Spleen (tissue), 7 donors: Measurements from ENCODE around the gene RPN1.

ENCODE experiments used
- POLR2A ChIP-seq, 3 donors: fragments of 450-650 bp; IDR thresholded peaks; one replicate each; pipeline ENCODE4 v1.5.1; 2017; ENCODE audit warnings: antibody characterized with exemption in 3 of 3, mild to moderate bottlenecking in 1 of 3
- POLR2AphosphoS5 ChIP-seq, 3 donors: sonication (generic); formaldehyde crosslinking; IDR thresholded peaks; one replicate each; pipeline ENCODE4 v1.5.1; 2017; ENCODE audit warnings: antibody characterized with exemption in 3 of 3
- TF ChIP-seq, protein P1 (sequence below), 11 experiments: fragments of 200-600 bp in 7 of 11; fragments of 450-650 bp in 4 of 11; sonication (generic) in 4 of 11; IDR thresholded peaks in 8 of 11; conservative IDR thresholded peaks in 3 of 11; 1 replicate in 7 of 11; 2 replicates in 4 of 11; pipeline versions ENCODE4 v1.4.0 to v1.8.0; 2016 to 2021; ENCODE audit warnings: antibody characterized with exemption in 11 of 11, inconsistent platforms in 4 of 11, mild to moderate bottlenecking in 1 of 11
- donor health status: DM: no; HTN: no; CAD: no; lungs with moderate emphysema.
- donor health status: DM: no; HTN: no; CAD: no.
- donor health status: DM: no; HTN: no; CAD: no.

DNA sequence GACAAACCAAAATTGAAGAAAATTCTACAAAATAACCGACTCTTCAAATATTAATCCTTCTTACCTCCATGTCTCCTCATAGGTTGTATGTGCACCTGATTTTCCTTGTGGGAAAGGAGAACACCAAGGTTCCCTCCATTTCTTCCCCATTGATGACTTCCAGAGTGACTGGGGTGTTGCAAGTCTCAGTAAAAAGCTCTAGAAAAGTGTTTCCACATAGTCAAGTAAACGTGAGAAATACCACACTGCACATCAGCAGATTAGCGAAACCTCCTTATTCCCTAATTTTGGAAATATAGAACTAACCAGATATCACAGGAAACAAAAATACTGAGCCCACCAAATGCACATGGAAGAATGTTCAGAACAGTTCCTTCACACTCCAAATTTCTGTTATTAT lies 4.9 kb upstream of the RPN1 start:
- TF ChIP-seq, protein P1, sequence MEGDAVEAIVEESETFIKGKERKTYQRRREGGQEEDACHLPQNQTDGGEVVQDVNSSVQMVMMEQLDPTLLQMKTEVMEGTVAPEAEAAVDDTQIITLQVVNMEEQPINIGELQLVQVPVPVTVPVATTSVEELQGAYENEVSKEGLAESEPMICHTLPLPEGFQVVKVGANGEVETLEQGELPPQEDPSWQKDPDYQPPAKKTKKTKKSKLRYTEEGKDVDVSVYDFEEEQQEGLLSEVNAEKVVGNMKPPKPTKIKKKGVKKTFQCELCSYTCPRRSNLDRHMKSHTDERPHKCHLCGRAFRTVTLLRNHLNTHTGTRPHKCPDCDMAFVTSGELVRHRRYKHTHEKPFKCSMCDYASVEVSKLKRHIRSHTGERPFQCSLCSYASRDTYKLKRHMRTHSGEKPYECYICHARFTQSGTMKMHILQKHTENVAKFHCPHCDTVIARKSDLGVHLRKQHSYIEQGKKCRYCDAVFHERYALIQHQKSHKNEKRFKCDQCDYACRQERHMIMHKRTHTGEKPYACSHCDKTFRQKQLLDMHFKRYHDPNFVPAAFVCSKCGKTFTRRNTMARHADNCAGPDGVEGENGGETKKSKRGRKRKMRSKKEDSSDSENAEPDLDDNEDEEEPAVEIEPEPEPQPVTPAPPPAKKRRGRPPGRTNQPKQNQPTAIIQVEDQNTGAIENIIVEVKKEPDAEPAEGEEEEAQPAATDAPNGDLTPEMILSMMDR (IDR thresholded peaks at IDR 0.05 in 8 of 11, conservative IDR thresholded peaks at IDR 0.05 in 3 of 11) = no peak
- TF ChIP-seq POLR2A (IDR thresholded peaks at IDR 0.05) = no peak
- no peak for TF ChIP-seq POLR2AphosphoS5 (IDR thresholded peaks at IDR 0.05)
